Measurements from ENCODE around the gene BIN2. TPM values are rescaled to one million over a fixed set of nuclear protein-coding genes. Genes with fewer than 3 reads are reported as not detected.

The BIN2 gene
- total and polyA plus RNA-seq, 8 donors: 3.8 to 46.0 (median 6.2) TPM

DNA sequence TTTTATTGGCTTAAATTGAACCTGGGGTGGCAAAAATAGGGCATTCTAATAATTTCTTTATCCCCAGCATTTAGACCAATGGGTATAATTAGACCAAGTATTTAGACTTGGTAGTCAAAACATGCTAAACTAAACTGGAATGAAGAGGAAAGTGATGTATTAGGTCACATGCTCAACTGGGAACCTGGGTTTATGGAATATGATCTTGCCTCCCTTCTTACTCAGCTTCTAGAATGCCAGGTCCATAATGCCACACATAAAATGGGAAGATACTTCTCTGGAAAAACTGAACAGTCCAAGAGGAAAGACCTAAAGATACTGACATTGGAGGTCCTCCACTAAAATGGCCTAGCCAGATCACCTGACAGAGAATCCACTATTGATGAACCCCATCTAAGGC lies 6.2 kb upstream of the BIN2 start:
- no peaks in the 10 kb centered on the region for H3K27me3 ChIP-seq
- DNase-seq (no peak), ATAC-seq (no peak)
- H3K4me3 ChIP-seq: no peak overlapping the region
- peaks cover 16 to 62% of the 10 kb centered on the region in 2 donors for H3K4me1 ChIP-seq
- intact Hi-C loops (cut with DNase I): no loop called here
- H3K27ac ChIP-seq: peak overlapping the region in 1 of 2 donors; percentile 70
- no peaks in the 10 kb centered on the region for H3K36me3 ChIP-seq
- H3K9me3 ChIP-seq: no peaks in the 10 kb centered on the region
- TF ChIP-seq, protein P1, sequence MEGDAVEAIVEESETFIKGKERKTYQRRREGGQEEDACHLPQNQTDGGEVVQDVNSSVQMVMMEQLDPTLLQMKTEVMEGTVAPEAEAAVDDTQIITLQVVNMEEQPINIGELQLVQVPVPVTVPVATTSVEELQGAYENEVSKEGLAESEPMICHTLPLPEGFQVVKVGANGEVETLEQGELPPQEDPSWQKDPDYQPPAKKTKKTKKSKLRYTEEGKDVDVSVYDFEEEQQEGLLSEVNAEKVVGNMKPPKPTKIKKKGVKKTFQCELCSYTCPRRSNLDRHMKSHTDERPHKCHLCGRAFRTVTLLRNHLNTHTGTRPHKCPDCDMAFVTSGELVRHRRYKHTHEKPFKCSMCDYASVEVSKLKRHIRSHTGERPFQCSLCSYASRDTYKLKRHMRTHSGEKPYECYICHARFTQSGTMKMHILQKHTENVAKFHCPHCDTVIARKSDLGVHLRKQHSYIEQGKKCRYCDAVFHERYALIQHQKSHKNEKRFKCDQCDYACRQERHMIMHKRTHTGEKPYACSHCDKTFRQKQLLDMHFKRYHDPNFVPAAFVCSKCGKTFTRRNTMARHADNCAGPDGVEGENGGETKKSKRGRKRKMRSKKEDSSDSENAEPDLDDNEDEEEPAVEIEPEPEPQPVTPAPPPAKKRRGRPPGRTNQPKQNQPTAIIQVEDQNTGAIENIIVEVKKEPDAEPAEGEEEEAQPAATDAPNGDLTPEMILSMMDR (IDR thresholded peaks at IDR 0.05): no peak

GRCh38 chr12:51329742-51330141 lies 5.8 kb upstream of the BIN2 start:
- Histone ChIP-seq H3K36me3 (no peaks in the 10 kb centered on the region), H3K9me3 (no peaks in the 10 kb centered on the region), H3K27me3 (no peaks in the 10 kb centered on the region), H3K4me1 (peaks cover 16 to 62% of the 10 kb centered on the region in 2 donors), H3K27ac (peak overlapping the region in 1 of 2 donors; percentile 70), H3K4me3 (no peak overlapping the region)
- intact Hi-C loops (cut with DNase I): no loop called here
- ATAC-seq: no peak
- DNase-seq: no peak
- TF ChIP-seq, protein P1 (IDR thresholded peaks at IDR 0.05): no peak

DNA sequence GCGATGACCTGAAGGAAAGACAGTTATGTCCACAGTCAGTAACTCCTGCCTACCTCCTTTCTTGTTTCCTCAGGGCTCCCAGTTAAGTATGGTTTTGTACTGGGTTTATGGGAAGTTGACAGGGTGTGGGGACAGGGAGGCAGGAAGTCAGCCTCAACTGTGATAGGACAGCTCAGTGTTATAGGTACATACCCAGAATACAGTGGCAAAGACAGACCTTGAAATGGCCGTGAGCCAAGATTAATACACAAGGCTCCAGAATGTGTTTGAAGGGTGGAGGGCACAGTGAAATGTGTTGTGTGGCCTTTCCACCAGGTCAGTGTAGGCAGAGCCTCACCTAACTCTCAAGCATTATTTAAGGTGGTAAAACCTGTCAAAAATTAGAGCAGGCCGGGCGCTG lies 4.6 kb upstream of the BIN2 start:
- Histone ChIP-seq H3K4me3 (no peak overlapping the region), H3K27me3 (no peaks in the 10 kb centered on the region), H3K27ac (peak overlapping the region in 1 of 2 donors; percentile 70), H3K36me3 (no peaks in the 10 kb centered on the region), H3K4me1 (peaks cover 16 to 62% of the 10 kb centered on the region in 2 donors), H3K9me3 (no peaks in the 10 kb centered on the region)
- intact Hi-C loops (cut with DNase I): no loop called here
- TF ChIP-seq, protein P1 (IDR thresholded peaks at IDR 0.05): no peak
- ATAC-seq (no peak), DNase-seq (no peak)

- Histone ChIP-seq H3K27ac (peak overlapping the region; percentile 81 to 98), H3K9me3 (no peaks in the 10 kb centered on the region), H3K4me1 (peaks cover 16 to 70% of the 10 kb centered on the region in 2 donors), H3K36me3 (no peaks in the 10 kb centered on the region), H3K4me3 (no peak overlapping the region), H3K27me3 (no peaks in the 10 kb centered on the region)
- TF ChIP-seq, protein P1 (IDR thresholded peaks at IDR 0.05): no peak
- intact Hi-C loops (cut with DNase I): no loop called here
- DNase-seq: peak in 2 of 4 donors; percentile 20 to 29
- peak; percentile 76 for ATAC-seq
These were observed 2.9 kb upstream of the BIN2 start for GRCh38 chr12:51326698-51327439.

DNA sequence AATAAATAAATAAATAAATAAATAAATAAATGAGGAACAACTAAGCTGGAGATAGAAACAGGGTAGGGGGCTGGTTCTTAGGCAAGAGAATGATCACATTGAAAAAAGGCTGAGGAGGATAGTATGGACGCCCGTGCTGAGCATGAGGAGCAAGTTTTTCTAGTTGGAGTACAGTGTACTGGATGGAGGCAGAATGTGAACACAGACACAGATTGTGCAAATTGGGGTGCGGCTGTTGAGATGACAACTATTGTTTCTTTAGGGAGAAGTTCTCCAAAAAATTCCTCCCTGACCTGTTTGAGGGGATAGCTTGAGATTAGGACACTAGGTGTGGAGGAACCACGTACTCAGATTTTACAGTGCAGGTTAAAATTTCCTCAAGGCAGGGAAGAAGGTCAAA lies 979 bp upstream of the BIN2 start:
- no peaks in the 10 kb centered on the region for H3K36me3 ChIP-seq
- intact Hi-C loops (cut with DNase I): no loop called here
- no peaks in the 10 kb centered on the region for H3K9me3 ChIP-seq
- H3K27me3 ChIP-seq: no peaks in the 10 kb centered on the region
- peak overlapping the region in 1 of 2 donors; percentile 98 for H3K27ac ChIP-seq
- TF ChIP-seq, protein P1 (IDR thresholded peaks at IDR 0.05): no peak
- no peak overlapping the region for H3K4me3 ChIP-seq
- peaks cover 16 to 82% of the 10 kb centered on the region in 2 donors for H3K4me1 ChIP-seq
- ATAC-seq (no peak), DNase-seq (no peak)

Measured in left lung (tissue), 10 donors.